GM19397 (cell line): ENCODE data around the gene CELF1.

ENCODE experiments used
- ATAC-seq: cut with Tn5 transposase; IDR thresholded peaks from one replicate; pipeline ENCODE4 v1.9.1; 2021; ENCODE audit warnings: mild to moderate bottlenecking, moderate library complexity; ENCODE audit not compliant: unreplicated experiment

The CELF1 gene

DNA sequence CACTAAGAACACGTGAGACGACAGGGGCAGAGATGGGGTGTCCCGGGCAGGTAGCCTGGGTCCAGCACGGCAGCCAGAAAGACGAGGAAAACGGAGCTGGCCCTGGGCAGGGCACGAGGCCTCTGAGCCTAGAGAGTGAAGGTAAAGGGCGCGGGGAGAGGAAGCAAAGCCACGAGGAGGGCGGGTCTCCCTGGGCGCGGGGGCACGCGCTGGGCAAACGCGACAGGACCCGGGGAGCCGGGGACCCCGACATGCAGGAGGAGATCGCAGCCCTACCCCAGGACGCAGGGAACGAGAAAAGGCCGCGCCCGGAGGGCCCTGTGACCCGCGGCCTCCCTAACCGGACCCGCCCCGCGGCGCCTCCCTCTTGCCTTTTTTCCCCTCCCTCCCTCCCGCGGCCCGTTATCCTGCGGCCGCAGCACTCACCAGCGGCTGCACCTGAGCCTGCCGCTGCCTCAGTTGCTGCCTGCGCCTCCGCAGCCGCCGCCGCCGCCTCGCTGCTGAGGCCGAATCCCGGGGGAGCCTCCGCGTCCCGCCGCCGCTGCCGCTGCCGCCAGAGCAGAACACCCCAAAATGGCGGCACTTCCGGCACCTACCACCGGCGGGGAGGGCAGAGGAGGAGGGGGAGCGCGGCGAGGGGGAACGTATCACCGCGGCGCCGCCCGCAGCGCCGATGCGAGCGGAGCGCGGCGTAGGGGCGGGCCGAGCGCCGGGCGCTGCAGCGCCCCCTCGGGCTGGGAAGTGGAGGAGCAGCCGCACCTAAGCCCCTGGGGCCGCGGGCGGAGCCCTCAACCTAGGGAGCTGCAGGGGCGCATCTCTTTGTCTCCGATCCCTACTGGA lies at the start of gene CELF1:
Gene CELF1, minus strand, starts transcription at position 567 of the 840 bp plus-strand sequence. CDS start 53,609 bp downstream, outside the sequence.
- ATAC-seq = peak; percentile 94

GRCh38 chr11:47599902-47600301 lies 47.0 kb upstream of the CELF1 start:
- no peak for ATAC-seq

- ATAC-seq = no peak
Measured at GRCh38 chr11:47595967-47596366, 43.0 kb upstream of the CELF1 start.

- ATAC-seq = no peak
Measured at GRCh38 chr11:47595029-47595428, 42.1 kb upstream of the CELF1 start.

DNA sequence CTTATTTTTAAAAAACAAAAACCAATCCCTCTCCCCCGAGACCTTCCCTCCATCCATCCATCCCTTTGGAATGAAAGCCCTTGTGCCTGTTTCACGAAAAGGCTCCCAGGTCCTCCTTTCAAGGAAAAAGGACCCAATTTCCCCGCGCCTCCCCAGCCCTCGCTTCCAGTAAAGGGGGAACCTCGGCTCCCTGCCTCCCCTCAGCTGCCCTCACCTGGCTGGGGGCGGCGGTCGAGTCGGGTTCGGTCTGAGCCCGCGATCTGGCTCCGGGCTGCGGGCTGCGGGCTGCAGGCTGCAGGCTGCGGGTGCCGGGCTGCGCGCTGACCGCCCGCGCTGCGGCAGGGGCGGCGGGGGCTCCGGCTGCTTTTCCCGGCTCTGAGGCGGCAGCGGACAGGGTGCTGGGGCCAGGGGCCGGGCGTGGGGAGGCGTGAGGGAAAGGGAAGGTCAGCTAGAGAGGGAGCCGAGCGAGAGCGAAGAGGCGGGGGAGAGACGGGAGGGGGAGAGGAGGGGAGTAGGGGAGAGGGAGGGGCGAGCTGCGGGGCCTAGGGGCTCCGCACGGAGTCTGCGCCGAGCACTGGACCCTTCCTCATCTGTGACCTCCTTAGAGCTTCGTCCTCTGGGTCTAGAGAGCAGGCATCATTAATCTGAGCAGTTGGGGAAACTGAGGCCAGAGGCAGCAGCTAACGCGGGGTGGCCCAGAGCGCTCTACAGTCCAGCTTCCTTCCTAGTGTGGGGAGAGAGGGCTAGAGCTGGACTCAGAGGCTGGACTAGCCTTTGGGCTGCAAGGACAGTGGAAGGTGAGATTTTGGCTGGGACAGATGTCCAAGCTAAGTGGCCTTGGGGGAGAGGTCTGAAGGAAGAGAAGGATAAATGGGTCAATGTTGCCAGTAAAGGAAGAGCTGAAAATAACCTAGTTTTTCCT lies 41.3 kb upstream of the CELF1 start, which contains the start of gene C1QTNF4:
Gene C1QTNF4, minus strand, starts transcription at position 478 of the 922 bp plus-strand sequence. CDS start 3,601 bp downstream, outside the sequence.
- no peak for ATAC-seq

DNA sequence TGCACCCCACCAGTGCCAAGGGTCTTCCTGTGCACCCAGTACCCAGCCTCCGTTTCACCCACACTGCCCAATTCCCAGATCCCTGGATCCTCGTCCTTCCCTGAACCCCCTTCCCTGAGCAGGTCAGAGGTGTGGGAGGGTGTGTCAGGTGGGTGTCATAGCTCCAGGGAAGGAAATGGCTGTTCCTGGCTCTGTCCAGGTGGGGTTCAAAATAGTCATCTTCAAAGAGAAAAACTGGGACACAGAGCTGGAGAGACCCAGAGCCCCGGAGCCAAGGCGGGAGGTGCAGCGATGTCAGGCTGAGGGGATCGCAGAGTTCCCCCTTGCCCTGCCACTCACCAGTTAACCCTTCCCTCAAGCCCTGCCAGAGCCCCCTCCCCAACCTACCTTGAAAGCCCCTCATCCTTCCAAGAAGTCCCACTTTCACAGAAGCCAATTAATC lies 40.6 kb upstream of the CELF1 start:
- no peak for ATAC-seq

DNA sequence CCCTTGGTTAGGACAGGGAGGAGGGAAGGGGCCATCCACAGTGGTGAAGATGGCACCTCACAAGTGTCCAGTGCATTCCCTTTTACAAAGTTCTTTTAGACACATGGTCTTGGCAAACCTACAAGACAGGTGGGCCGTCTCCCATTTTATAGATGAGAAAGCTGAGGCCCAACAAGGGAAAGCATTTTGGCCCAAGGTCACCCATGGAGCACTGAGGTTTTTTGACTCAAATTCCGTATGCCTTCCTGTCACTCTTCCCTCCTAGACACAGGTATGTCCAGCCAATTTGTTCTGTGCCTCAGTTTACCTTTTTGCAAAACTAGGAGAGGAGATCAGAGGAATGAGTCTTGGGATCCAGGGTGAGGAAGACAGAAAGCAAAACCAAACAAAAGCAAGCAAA lies 40.0 kb upstream of the CELF1 start:
- ATAC-seq = no peak

DNA sequence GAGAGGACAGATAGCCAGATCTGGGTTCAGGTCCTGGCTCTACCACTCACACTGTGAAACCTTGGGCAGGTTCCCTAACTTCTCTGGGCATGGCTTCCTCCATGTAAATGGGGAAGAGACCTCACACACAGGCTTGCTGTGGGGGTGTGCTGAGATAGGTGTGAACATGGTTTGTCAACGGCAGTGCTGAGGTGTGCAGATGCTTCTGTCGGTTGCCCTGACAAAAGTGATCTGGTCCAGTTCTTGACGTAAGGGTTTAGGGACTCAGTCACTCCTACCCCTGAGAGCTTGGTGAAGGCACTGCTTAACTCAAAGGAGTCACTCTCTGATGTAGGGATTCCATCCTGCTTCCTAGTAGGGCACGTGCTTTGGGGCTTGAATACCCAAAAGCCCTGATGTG lies 39.3 kb upstream of the CELF1 start:
- ATAC-seq = no peak

DNA sequence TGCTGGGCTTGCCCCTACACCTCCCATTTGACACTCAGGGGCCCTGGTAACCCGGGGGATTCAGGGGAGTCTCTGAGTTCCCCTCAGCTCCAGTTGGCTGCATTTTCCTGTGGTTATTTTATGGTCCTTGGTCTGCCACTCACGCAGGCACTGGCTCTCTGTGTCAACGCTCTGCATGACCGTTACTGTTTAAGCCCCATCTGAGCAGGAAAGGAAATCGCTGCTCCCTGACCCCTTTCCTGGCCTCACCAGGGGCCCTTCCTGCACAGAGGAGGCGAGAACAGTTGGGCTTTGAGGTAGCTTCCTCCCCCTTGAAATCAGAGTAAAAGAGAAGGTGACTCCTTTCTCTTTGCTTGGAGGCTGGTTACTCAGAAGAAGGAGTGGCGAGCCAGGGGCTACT lies 38.8 kb upstream of the CELF1 start:
- no peak for ATAC-seq

DNA sequence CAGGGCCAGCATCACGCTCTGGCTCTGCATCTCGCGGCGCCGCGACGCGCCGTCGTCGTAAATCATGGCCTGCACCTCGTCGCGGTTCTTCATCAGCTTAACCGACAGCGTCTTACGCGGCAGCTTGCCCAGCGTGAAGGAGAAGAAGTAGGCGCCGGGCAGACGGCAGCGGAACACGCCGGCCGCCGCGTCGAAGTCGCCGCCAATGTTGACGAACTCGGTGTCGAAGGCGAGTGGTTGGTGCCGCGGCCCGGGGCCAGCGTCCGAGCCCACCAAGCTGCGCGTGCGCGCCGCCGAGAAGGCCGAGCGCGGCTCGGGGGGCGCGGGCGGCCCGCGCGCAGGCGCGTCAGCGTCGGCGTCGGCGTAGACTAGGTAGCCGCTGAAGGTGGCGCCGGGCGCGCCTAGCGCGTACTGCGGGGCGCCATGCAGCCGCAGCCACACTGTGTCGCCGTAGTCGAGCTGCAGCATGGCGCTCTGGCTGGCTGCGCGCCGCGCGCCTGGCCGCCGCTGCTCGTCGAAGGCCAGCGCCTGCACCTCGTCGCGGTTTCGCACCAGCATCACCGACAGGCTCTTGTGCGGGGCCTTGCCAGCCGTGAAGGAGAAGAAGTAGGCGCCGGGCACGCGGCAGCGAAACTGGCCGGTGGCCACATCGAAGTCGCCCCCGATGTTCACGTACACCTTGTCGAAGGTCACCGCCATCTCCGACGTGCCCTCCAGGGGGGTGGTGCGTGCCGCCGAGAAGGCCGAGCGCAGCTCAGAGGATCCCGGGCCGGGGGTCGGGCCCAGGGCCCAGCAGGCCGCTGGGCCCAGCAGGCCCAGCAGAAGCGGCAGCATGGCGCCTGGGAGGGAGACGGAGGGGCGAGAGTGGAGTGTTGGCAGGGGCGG lies 37.3 kb upstream of the CELF1 start:
- ATAC-seq = no peak

DNA sequence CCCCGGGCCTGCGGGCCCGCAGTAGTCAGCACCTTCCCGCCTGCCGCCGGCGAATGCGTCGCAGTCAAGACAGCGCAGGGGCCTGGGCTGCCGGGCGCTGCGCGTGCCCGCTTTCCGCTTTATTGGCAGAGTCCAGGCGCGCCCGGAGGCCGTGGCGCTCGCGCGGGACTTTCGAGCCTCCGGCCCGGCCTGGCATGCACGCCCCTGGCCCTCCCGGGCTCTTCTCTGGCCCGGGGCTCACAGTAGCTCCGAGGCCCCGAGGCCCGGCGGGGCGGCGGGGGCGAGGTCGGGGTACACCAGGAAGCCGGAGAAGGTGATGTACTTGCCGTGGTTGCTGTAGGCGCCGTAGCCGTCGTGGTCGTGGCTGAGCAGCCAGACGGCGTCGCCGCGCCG lies 36.6 kb upstream of the CELF1 start:
- no peak for ATAC-seq

DNA sequence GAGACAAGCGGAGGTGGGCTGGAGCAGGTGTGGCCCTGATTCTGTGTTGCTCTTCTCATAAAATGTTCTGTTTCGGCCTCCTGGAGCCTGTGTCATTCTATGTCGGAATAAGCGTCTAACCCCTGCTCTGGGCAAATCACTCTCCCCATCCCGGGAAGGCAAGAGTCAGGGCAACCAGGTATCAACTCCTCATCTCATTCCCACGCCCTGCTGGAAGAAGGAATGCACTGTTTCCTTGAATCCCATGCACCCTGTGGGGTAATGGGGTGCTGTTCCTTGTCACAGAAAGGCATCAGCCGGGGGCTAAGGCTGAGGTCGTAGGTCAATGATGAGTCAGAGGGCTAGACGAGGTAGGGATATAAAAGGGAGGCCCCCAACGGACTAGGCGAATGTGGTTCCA lies 36.2 kb upstream of the CELF1 start:
- ATAC-seq = no peak

GRCh38 chr11:47587723-47588326 lies 34.9 kb upstream of the CELF1 start:
- ATAC-seq = no peak

DNA sequence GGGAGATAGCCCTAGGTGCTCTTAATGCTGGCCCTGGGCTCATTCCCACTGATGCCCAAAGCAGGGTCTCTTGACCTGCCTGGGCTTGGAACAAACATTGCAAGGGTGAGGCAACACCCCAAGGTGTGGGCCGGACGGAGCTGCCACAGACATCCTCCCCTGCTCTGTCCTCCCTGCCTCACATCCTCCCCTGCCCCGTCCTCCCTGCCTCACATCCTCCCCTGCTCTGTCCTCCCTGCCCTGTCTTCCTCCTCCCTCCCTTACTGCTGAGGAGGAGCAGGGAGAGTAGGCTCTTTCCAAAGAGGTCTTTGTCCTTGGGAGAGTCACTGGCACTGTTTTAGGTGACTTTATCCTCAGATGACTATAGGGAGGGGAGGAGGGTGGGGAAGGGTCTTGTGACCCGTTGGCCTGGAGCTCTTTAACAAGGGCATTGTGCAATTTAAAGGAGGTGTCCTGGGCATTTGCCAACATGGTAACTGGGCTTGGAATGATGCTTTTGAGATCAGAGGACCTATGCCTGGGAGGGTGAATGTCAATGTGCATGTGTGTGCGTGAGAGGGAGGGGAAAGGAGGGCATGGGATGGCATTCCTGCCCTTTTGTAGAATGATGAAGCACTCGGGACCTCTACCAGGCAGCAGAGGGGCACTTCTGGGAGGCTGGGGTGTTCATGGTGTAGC lies 34.2 kb upstream of the CELF1 start:
- no peak for ATAC-seq

- no peak for ATAC-seq
Measured at GRCh38 chr11:47586098-47586855, 33.3 kb upstream of the CELF1 start, which contains the start of gene FAM180B. Gene FAM180B, plus strand, starts transcription at chr11:47586678. Its CDS starts 91 bp downstream, at chr11:47586769.

GRCh38 chr11:47583844-47584243 lies 30.9 kb upstream of the CELF1 start:
- ATAC-seq = no peak

- ATAC-seq = peak; percentile 93
Measured at GRCh38 chr11:47578524-47579494, 25.9 kb upstream of the CELF1 start, which contains the start of the genes KBTBD4 and NDUFS3. Gene KBTBD4, minus strand, starts transcription at chr11:47578970. Its CDS starts 19 bp downstream, at chr11:47578951. Gene NDUFS3, plus strand, starts transcription at chr11:47579074. Its CDS starts 18 bp downstream, at chr11:47579092.
